GM13976 (cell line): Measurements from ENCODE around the gene STK40.
A peak's percentile ranks its signal among the peaks of the same experiment; 100 is the strongest.

Experiments used
- DNase-seq: peaks from one replicate; pipeline ENCODE4 v3.0.0; 2012; ENCODE audit warnings: low spot score
- CTCF ChIP-seq: IDR thresholded peaks from 2 replicates; pipeline ENCODE4 v1.5.1; 2012; ENCODE audit warnings: borderline replicate concordance, mild to moderate bottlenecking; ENCODE audit not compliant: insufficient read depth; ENCODE audit errors: extremely low read depth, missing control alignments, control extremely low read depth
- in situ Hi-C: fragments of 300-500 bp; cut with MboI; formaldehyde crosslinking; loops from one replicate; pipeline ENCODE4 v1.12.0; 2022; ENCODE audit warnings: low sequenced_read_pairs, mixed read lengths, inconsistent platforms; ENCODE audit not compliant: unreplicated experiment

The STK40 gene

DNA sequence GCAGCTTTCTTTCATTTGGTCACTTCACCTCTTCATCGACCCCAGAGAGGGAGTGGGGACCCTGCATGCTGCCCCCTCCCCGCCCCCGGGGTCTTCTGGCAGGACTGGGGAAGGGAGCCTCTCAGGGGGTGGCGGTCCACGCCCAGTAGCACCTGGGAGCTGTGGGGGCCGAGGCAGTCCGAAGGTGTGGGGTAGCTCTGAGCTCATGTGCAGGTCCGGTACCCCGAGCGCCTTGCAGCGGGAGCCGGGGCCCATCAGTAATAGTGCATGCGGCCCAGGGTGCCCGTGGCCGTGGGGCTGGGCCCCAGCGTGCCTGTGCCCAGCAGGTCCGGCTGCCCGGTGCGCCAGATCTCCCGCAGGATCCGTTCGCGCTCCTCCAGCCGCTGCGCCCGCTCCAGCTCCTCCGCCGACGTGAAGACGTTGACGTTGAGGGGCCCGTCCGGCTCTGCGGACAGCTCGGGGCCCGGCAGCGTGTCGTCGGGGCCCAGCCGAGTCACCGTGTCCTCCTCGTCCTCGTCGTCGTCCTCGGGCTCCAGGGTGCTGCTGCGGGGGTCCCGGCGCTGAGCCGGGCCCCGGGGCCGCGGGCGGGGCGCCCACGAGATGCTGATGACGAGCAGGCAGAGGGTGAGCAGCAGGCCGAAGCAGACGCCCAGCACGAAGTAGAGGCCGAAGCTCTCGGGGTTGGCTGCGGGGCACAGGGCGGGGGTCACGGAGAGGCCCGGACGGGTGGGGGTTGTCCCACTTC is 63.5 kb downstream of the STK40 start:
- DNase-seq, result no peak
- in situ Hi-C loops, result no loop called here

DNA sequence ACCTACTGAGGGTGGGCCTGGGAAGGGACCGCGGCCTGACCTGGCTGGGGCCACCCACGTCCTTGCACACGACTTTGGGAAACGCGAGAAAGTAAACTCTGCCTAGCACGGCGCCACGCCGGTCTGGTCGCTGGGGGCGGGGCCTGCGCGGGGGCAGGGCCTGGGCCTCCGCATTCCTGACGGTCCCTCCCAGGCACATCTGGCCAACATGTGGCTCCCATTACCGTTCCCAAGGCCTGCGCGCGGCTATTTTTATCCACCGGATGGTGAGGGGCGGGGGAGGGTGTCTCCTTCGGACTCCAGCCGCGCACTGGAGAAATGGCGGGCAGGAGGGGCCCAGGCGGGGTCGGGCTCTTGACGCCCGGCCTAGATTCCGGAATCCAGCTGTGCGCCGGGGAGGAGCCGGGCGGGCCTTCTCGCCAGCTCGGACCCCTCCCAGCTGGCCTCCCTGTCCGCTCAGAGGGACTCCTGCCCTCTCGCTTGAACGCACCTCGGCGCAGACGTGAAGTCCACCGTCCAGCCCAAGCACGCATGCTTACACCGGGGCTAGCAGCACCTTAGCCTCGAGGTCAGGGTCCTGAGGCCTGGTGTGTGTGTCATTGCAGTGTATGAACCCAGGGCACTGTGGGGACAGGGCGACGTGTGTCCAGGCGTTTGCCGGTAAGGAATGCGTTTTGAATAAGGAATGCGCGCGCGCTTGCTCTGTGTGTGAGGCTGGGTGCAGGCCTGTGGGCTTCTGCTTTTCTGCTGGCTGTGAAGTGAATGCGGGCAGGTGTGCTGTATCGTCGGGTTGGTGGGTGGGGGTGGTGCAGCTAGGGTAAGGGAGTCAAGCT is 64.4 kb downstream of the STK40 start:
- peak; percentile 66 for DNase-seq
- no peak for TF ChIP-seq CTCF
- in situ Hi-C loops, result no loop called here

More for the DNA sequence above, 63.5 kb downstream of the STK40 start:
- TF ChIP-seq CTCF, result no peak

DNA sequence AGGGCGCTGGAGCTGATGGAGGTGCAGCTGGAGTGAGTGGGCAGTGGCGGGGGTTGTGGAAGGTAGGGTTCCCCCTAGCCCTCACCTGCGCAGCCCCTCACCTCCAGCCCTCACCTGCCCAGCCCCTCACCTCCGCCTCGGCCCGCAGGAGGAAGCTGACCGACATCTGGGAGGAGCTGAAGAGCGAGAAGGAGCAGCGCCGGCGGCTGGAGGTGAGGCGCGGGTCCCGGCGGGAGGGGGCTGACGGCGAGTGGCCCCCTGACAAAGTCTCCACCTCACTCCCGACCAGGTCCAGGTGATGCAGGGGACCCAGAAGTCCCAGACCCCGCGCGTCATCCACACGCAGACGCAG is 65.0 kb downstream of the STK40 start:
- in situ Hi-C loops, result no loop called here
- DNase-seq, result no peak
- no peak for TF ChIP-seq CTCF

- no peak for DNase-seq
- in situ Hi-C loops, result no loop called here
- no peak for TF ChIP-seq CTCF
These were observed 65.4 kb downstream of the STK40 start for GRCh38 chr1:36320291-36320761.

- TF ChIP-seq CTCF, result no peak
- DNase-seq, result no peak
- in situ Hi-C loops, result no loop called here
These were observed 76.3 kb downstream of the STK40 start for GRCh38 chr1:36309397-36309796.

DNA sequence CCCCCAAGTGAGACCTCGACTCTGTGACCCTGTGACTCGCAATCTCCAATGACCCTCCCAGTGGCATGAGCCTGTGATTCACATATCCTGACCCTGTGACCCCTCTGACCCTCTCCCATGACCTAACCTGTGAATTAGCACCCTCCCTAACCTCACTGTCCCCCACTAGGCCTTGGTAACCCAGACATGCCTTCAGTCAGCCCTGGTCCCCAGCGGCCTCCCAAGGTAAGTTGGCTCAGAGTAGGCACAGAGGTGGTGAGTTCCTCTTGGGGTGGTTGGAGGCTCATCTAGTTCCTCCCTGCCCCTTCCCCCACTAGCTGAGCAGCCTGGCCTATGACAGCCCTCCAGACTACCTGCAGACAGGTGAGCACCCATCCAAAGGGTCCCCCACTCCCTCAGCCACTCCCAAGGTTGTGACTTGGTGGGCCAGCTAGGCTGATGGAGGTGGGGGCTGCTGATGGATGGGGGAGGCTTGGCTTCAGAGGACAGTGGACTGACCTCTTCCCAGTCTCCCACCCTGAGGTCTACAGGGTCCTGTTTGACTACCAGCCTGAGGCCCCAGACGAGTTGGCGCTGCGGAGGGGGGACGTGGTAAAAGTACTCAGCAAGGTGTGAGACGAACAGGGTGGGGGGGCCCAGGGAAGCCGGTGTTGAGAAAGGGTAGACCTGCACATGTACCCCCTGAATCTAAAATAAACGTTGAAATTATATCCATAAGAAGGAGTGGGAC is 78.0 kb downstream of the STK40 start:
- DNase-seq, result no peak
- no peak for TF ChIP-seq CTCF
- in situ Hi-C loops, result no loop called here
